Trophoblast cell (in vitro differentiated cells and primary cell): ENCODE results near the gene MSGN1.

Source experiments
- DNase-seq, 2 donors: peaks; one replicate each; pipeline ENCODE4 v3.0.0-alpha.2; 2016
- H2AFZ ChIP-seq: 2 replicates; pipeline ENCODE4 v1.6.1; 2013; ENCODE audit warnings: low read length, moderate library complexity, mild to moderate bottlenecking; ENCODE audit not compliant: insufficient read depth, poor library complexity
- H2AK5ac ChIP-seq: 2 replicates; pipeline ENCODE4 v1.6.1; 2013; ENCODE audit warnings: mild to moderate bottlenecking, low read length
- H2BK120ac ChIP-seq: 2 replicates; pipeline ENCODE4 v1.6.1; 2013; ENCODE audit warnings: low read length, mild to moderate bottlenecking, moderate library complexity; ENCODE audit not compliant: insufficient read depth, poor library complexity
- H2BK12ac ChIP-seq: 2 replicates; pipeline ENCODE4 v1.6.1; 2013; ENCODE audit warnings: mild to moderate bottlenecking, low read length, moderate library complexity
- H2BK5ac ChIP-seq: 2 replicates; pipeline ENCODE4 v1.6.1; 2013; ENCODE audit warnings: low read length, low read depth, moderate library complexity, mild to moderate bottlenecking; ENCODE audit not compliant: poor library complexity
- H3K14ac ChIP-seq: 2 replicates; pipeline ENCODE4 v1.6.1; 2013; ENCODE audit warnings: mild to moderate bottlenecking, low read length
- H3K18ac ChIP-seq: 2 replicates; pipeline ENCODE4 v1.6.1; 2013; ENCODE audit warnings: mild to moderate bottlenecking, low read length
- H3K23ac ChIP-seq: 2 replicates; pipeline ENCODE4 v1.6.1; 2013; ENCODE audit warnings: low read length
- H3K27ac ChIP-seq: 2 replicates; pipeline ENCODE4 v1.5.1; 2013; ENCODE audit warnings: low read depth, mild to moderate bottlenecking, inconsistent platforms, low read length, moderate library complexity
- H3K27me3 ChIP-seq: 2 replicates; pipeline ENCODE4 v1.6.1; 2013; ENCODE audit warnings: inconsistent platforms, mild to moderate bottlenecking, low read length, moderate library complexity; ENCODE audit not compliant: insufficient read depth
- H3K36me3 ChIP-seq, 2 experiments: 1 replicate in 1 of 2; 2 replicates in 1 of 2; pipeline ENCODE4 v1.6.1; 2013; ENCODE audit warnings: low read length in 2 of 2, mild to moderate bottlenecking in 2 of 2, moderate library complexity in 1 of 2; ENCODE audit not compliant: insufficient read depth in 2 of 2, control insufficient read depth in 1 of 2
- H3K4ac ChIP-seq: 2 replicates; pipeline ENCODE4 v1.6.1; 2013; ENCODE audit warnings: low read depth, mild to moderate bottlenecking, low read length, moderate library complexity
- H3K4me1 ChIP-seq, 2 experiments: 1 replicate in 1 of 2; 2 replicates in 1 of 2; pipeline ENCODE4 v1.6.1; 2013; ENCODE audit warnings: low read length in 2 of 2, mild to moderate bottlenecking in 2 of 2, moderate library complexity in 1 of 2; ENCODE audit not compliant: insufficient read depth in 2 of 2, control insufficient read depth in 1 of 2
- H3K4me2 ChIP-seq: 2 replicates; pipeline ENCODE4 v1.6.1; 2013; ENCODE audit warnings: inconsistent platforms, mild to moderate bottlenecking, low read length, moderate library complexity
- H3K4me3 ChIP-seq: 2 replicates; pipeline ENCODE4 v1.5.1; 2013; ENCODE audit warnings: mild to moderate bottlenecking, low read depth, low read length, inconsistent platforms
- H3K79me1 ChIP-seq: one replicate; pipeline ENCODE4 v1.6.1; 2013; ENCODE audit warnings: low read length
- H3K79me2 ChIP-seq: 2 replicates; pipeline ENCODE4 v1.6.1; 2013; ENCODE audit warnings: low read length, mild to moderate bottlenecking; ENCODE audit not compliant: control insufficient read depth, insufficient read depth, poor library complexity
- H3K9ac ChIP-seq: 2 replicates; pipeline ENCODE4 v1.6.1; 2013; ENCODE audit warnings: mild to moderate bottlenecking, low read length
- H3K9me3 ChIP-seq: 2 replicates; pipeline ENCODE4 v1.6.1; 2013; ENCODE audit warnings: low read depth, mild to moderate bottlenecking, control low read depth, inconsistent platforms, low read length; ENCODE audit not compliant: insufficient read depth
- H4K12ac ChIP-seq: 2 replicates; pipeline ENCODE4 v1.6.1; 2013; ENCODE audit warnings: low read depth, mild to moderate bottlenecking, low read length, moderate library complexity
- H4K8ac ChIP-seq: 2 replicates; pipeline ENCODE4 v1.6.1; 2013; ENCODE audit warnings: low read depth, mild to moderate bottlenecking, low read length, moderate library complexity
- H4K91ac ChIP-seq: one replicate; pipeline ENCODE4 v1.6.1; 2013; ENCODE audit warnings: low read depth, mild to moderate bottlenecking, low read length, moderate library complexity
- WGBS: extraction: QIAGEN DNeasy Blood & Tissue Kit; methylation state at CpG from one replicate; pipeline ENCODE4 v1.1.7; 2013; ENCODE audit warnings: missing lambda C conversion rate; ENCODE audit not compliant: insufficient read length, insufficient coverage; ENCODE audit errors: extremely low coverage; 5-methylcytosine and 5-hydroxymethylcytosine counted together

MSGN1 gene

GRCh38 chr2:17839959-17840358, 23.7 kb downstream of the MSGN1 start:
- DNase-seq, result no peak
- H3K36me3 ChIP-seq, result no peaks in the 10 kb centered on the region
- no peak overlapping the region for H2BK12ac ChIP-seq
- no peak overlapping the region for H2BK5ac ChIP-seq
- H3K9me3 ChIP-seq, result no peaks in the 10 kb centered on the region
- no peak overlapping the region for H4K91ac ChIP-seq
- H3K27ac ChIP-seq, result no peak overlapping the region
- WGBS, result no CpG with 5 or more reads among the region's 2 CpGs
- no peaks in the 10 kb centered on the region for H3K27me3 ChIP-seq
- H4K12ac ChIP-seq, result no peak overlapping the region
- H3K4me3 ChIP-seq, result no peak overlapping the region
- no peak overlapping the region for H3K14ac ChIP-seq
- H3K9ac ChIP-seq, result no peak overlapping the region
- no peaks in the 10 kb centered on the region for H3K4me1 ChIP-seq
- H3K18ac ChIP-seq, result no peak overlapping the region
- no peak overlapping the region for H3K4me2 ChIP-seq
- H4K8ac ChIP-seq, result no peak overlapping the region
- no peak overlapping the region for H3K23ac ChIP-seq
- no peak overlapping the region for H2AK5ac ChIP-seq
- no peaks in the 10 kb centered on the region for H3K79me1 ChIP-seq
- H3K4ac ChIP-seq, result no peak overlapping the region
- no peaks in the 10 kb centered on the region for H3K79me2 ChIP-seq
- no peak overlapping the region for H2AFZ ChIP-seq
- H2BK120ac ChIP-seq, result no peak overlapping the region

GRCh38 chr2:17843457-17843856, 27.2 kb downstream of the MSGN1 start:
- H3K36me3 ChIP-seq, result no peaks in the 10 kb centered on the region
- H2BK12ac ChIP-seq, result no peak overlapping the region
- H3K27me3 ChIP-seq, result no peaks in the 10 kb centered on the region
- H3K4me3 ChIP-seq, result no peak overlapping the region
- H2BK5ac ChIP-seq, result no peak overlapping the region
- H3K4ac ChIP-seq, result no peak overlapping the region
- DNase-seq, result no peak
- H3K18ac ChIP-seq, result no peak overlapping the region
- no CpG with 5 or more reads among the region's 2 CpGs for WGBS
- no peak overlapping the region for H4K91ac ChIP-seq
- no peak overlapping the region for H2AK5ac ChIP-seq
- no peak overlapping the region for H2BK120ac ChIP-seq
- no peak overlapping the region for H3K9ac ChIP-seq
- no peak overlapping the region for H4K12ac ChIP-seq
- no peaks in the 10 kb centered on the region for H3K4me1 ChIP-seq
- no peaks in the 10 kb centered on the region for H3K79me1 ChIP-seq
- no peaks in the 10 kb centered on the region for H3K79me2 ChIP-seq
- H4K8ac ChIP-seq, result no peak overlapping the region
- no peak overlapping the region for H3K4me2 ChIP-seq
- H3K9me3 ChIP-seq, result no peaks in the 10 kb centered on the region
- H2AFZ ChIP-seq, result no peak overlapping the region
- H3K14ac ChIP-seq, result no peak overlapping the region
- no peak overlapping the region for H3K23ac ChIP-seq
- no peak overlapping the region for H3K27ac ChIP-seq

- Histone ChIP-seq H3K79me2 (no peaks in the 10 kb centered on the region), H3K18ac (no peak overlapping the region), H4K8ac (no peak overlapping the region), H3K9me3 (no peaks in the 10 kb centered on the region), H3K27me3 (no peaks in the 10 kb centered on the region), H3K9ac (no peak overlapping the region), H3K4me3 (no peak overlapping the region), H4K12ac (no peak overlapping the region), H3K4ac (no peak overlapping the region), H2AK5ac (no peak overlapping the region), H3K4me1 (no peaks in the 10 kb centered on the region), H2BK12ac (no peak overlapping the region), H3K27ac (no peak overlapping the region), H3K4me2 (no peak overlapping the region), H2BK120ac (no peak overlapping the region), H3K14ac (no peak overlapping the region), H4K91ac (no peak overlapping the region), H2BK5ac (no peak overlapping the region), H2AFZ (no peak overlapping the region), H3K23ac (no peak overlapping the region), H3K79me1 (no peaks in the 10 kb centered on the region), H3K36me3 (no peaks in the 10 kb centered on the region)
- DNase-seq, result no peak
- WGBS, result no CpG with 5 or more reads among the region's 7 CpGs
Observed at GRCh38 chr2:17845806-17846205, 29.5 kb downstream of the MSGN1 start.

GRCh38 chr2:17846676-17847075, 30.4 kb downstream of the MSGN1 start:
- no peaks in the 10 kb centered on the region for H3K27me3 ChIP-seq
- H4K91ac ChIP-seq, result no peak overlapping the region
- H2BK12ac ChIP-seq, result no peak overlapping the region
- no peak overlapping the region for H4K8ac ChIP-seq
- no peak overlapping the region for H3K9ac ChIP-seq
- H3K4ac ChIP-seq, result no peak overlapping the region
- H3K4me2 ChIP-seq, result no peak overlapping the region
- no peaks in the 10 kb centered on the region for H3K9me3 ChIP-seq
- no peak overlapping the region for H3K27ac ChIP-seq
- no peaks in the 10 kb centered on the region for H3K36me3 ChIP-seq
- H3K4me1 ChIP-seq, result no peaks in the 10 kb centered on the region
- H3K4me3 ChIP-seq, result no peak overlapping the region
- no peak overlapping the region for H2BK120ac ChIP-seq
- H2AFZ ChIP-seq, result no peak overlapping the region
- no peak overlapping the region for H2AK5ac ChIP-seq
- no peak overlapping the region for H3K23ac ChIP-seq
- H3K79me1 ChIP-seq, result no peaks in the 10 kb centered on the region
- no peaks in the 10 kb centered on the region for H3K79me2 ChIP-seq
- WGBS, result no CpG with 5 or more reads among the region's 3 CpGs
- no peak overlapping the region for H3K18ac ChIP-seq
- no peak for DNase-seq
- H2BK5ac ChIP-seq, result no peak overlapping the region
- no peak overlapping the region for H3K14ac ChIP-seq
- H4K12ac ChIP-seq, result no peak overlapping the region
